GM23338 (cell line): ENCODE data around the gene PRPF6. TPM values are rescaled to one million over a fixed set of nuclear protein-coding genes. Genes with fewer than 3 reads are reported as not detected.
A peak's percentile ranks its signal among the peaks of the same experiment; 100 is the strongest.

ENCODE experiments used
- ATAC-seq: fragments of 200-7000 bp; cut with Tn5 transposase; 3 replicates; pipeline ENCODE4 v1.9.1; 2020
- DNase-seq: peaks from one replicate; pipeline ENCODE4 v3.0.0-alpha.2; 2015; ENCODE audit warnings: low spot score
- H2AFZ ChIP-seq: fragments of 200-600 bp; sonication (generic); 2 replicates; pipeline ENCODE4 v1.8.0; 2016; ENCODE audit warnings: antibody characterized with exemption, mild to moderate bottlenecking, moderate library complexity
- H3F3A ChIP-seq: fragments of 200-600 bp; sonication (generic); replicated peaks from 2 replicates; pipeline ENCODE4 v1.8.0; 2017; ENCODE audit warnings: antibody characterized with exemption, mixed run types, low read depth
- H3K27ac ChIP-seq: fragments of 200-600 bp; sonication (generic); 2 replicates; pipeline ENCODE4 v1.6.1; 2016; ENCODE audit warnings: low read depth
- H3K27me3 ChIP-seq: fragments of 200-600 bp; sonication (generic); 2 replicates; pipeline ENCODE4 v1.8.0; 2016; ENCODE audit warnings: mild to moderate bottlenecking, mixed run types, moderate library complexity; ENCODE audit not compliant: insufficient read depth
- H3K36me3 ChIP-seq: fragments of 200-600 bp; sonication (generic); 2 replicates; pipeline ENCODE4 v1.8.0; 2016; ENCODE audit warnings: mild to moderate bottlenecking; ENCODE audit not compliant: insufficient read depth
- H3K4me1 ChIP-seq: fragments of 200-600 bp; sonication (generic); 2 replicates; pipeline ENCODE4 v1.8.0; 2016; ENCODE audit warnings: mild to moderate bottlenecking, moderate library complexity; ENCODE audit not compliant: insufficient read depth
- H3K4me2 ChIP-seq: fragments of 200-600 bp; sonication (generic); 2 replicates; pipeline ENCODE4 v1.7.1; 2017; ENCODE audit warnings: mixed run types
- H3K4me3 ChIP-seq: fragments of 200-600 bp; sonication (generic); 2 replicates; pipeline ENCODE4 v1.6.1; 2016; ENCODE audit warnings: mixed run types
- H3K79me2 ChIP-seq: fragments of 200-600 bp; sonication (generic); replicated peaks from 2 replicates; pipeline ENCODE4 v1.8.0; 2017; ENCODE audit warnings: mild to moderate bottlenecking; ENCODE audit not compliant: insufficient read depth
- H3K9me2 ChIP-seq: fragments of 200-600 bp; sonication (generic); 2 replicates; pipeline ENCODE4 v1.8.0; 2017; ENCODE audit not compliant: insufficient read depth
- H4K20me1 ChIP-seq: fragments of 200-600 bp; sonication (generic); replicated peaks from 2 replicates; pipeline ENCODE4 v1.8.0; 2017; ENCODE audit warnings: mild to moderate bottlenecking; ENCODE audit not compliant: insufficient read depth
- H3K27ac Mint-ChIP-seq: 2 replicates; pipeline ENCODE4 v1.8.0; 2020; ENCODE audit warnings: inconsistent platforms, mild to moderate bottlenecking, moderate library complexity, mixed read lengths
- H3K27me3 Mint-ChIP-seq: 3 replicates; pipeline ENCODE4 v1.8.0; 2022; ENCODE audit warnings: low read depth, mild to moderate bottlenecking, moderate library complexity, mixed read lengths, inconsistent platforms; ENCODE audit not compliant: insufficient read depth, poor library complexity
- H3K36me3 Mint-ChIP-seq: 3 replicates; pipeline ENCODE4 v1.8.0; 2021; ENCODE audit warnings: low read depth, mild to moderate bottlenecking, inconsistent platforms, moderate library complexity, mixed read lengths
- H3K4me1 Mint-ChIP-seq: 3 replicates; pipeline ENCODE4 v1.8.0; 2020; ENCODE audit warnings: mild to moderate bottlenecking, inconsistent platforms, mixed read lengths
- H3K4me3 Mint-ChIP-seq: 3 replicates; pipeline ENCODE4 v1.8.0; 2021; ENCODE audit warnings: moderate library complexity, mild to moderate bottlenecking, inconsistent platforms, mixed read lengths
- H3K9me3 Mint-ChIP-seq: 3 replicates; pipeline ENCODE4 v1.8.0; 2020; ENCODE audit warnings: moderate library complexity, mild to moderate bottlenecking, inconsistent platforms, mixed read lengths
- CREB1 ChIP-seq: fragments of 250-450 bp; sonication (Bioruptor Pico); IDR thresholded peaks from 2 replicates; pipeline ENCODE4 v1.5.0; 2020; ENCODE audit warnings: low read depth, mild to moderate bottlenecking, moderate library complexity
- CTCF ChIP-seq, 2 experiments: fragments of 200-600 bp in 1 of 2; sonication (generic) in 1 of 2; conservative IDR thresholded peaks; 2 replicates each; pipeline versions ENCODE4 v1.5.1 to v1.6.1; 2016 to 2017; ENCODE audit warnings: antibody characterized with exemption in 2 of 2, low read depth in 2 of 2, mild to moderate bottlenecking in 2 of 2, moderate library complexity in 1 of 2
- EZH2 ChIP-seq: fragments of 200-600 bp; sonication (generic); IDR thresholded peaks from one replicate; pipeline ENCODE4 v1.8.0; 2017; ENCODE audit warnings: antibody characterized with exemption, mild to moderate bottlenecking, low read depth; ENCODE audit not compliant: unreplicated experiment
- JUNB ChIP-seq: IDR thresholded peaks from one replicate; pipeline ENCODE4 v1.6.1; 2016; ENCODE audit warnings: antibody characterized with exemption; ENCODE audit not compliant: unreplicated experiment
- REST ChIP-seq: IDR thresholded peaks from one replicate; pipeline ENCODE4 v1.6.1; 2018; ENCODE audit warnings: antibody characterized with exemption; ENCODE audit not compliant: unreplicated experiment
- ZNF331 ChIP-seq: fragments of 250-450 bp; sonication (Bioruptor Pico); IDR thresholded peaks from 2 replicates; pipeline ENCODE4 v1.5.0; 2020; ENCODE audit warnings: low read depth, mild to moderate bottlenecking, moderate library complexity
- polyA plus RNA-seq: library from polyadenylated mRNA; unstranded; fragments of >200 nt; fragmentation: Nextera tagmentation; extraction: Ambion mirVana; gene quantifications from 2 replicates; pipeline ENCODE4 v1.2.1, GENCODE V29; 2016
- total RNA-seq: library from RNA; depleted of rRNA; stranded (reverse); fragments of >200 nt; shearing (Covaris generic); gene quantifications from 2 replicates; pipeline ENCODE4 v1.2.3, GENCODE V29; 2014

PRPF6 gene
- total and polyA plus RNA-seq, 2 experiments from 2014 or later, result 53.8 to 79.9 TPM

- TF ChIP-seq CTCF (conservative IDR thresholded peaks at IDR 0.05; ENCODE audit: low read depth in 2 of 2) (no peak), ZNF331 (no peak)
Observed at GRCh38 chr20:64064145-64064698, 83.3 kb downstream of the PRPF6 start (continued).

GRCh38 chr20:64065062-64065973 lies 84.4 kb downstream of the PRPF6 start:
- no peak overlapping the region for H3K4me2 ChIP-seq
- DNase-seq (no peak), ATAC-seq (no peak)
- H3K4me3 Mint-ChIP-seq, result peak overlapping the region; percentile 17; the same call in 1 of the 3 replicates
- H3K4me1 Mint-ChIP-seq, result peaks cover 34% of the 10 kb centered on the region
- H3K4me1 ChIP-seq, result peaks cover 17% of the 10 kb centered on the region; the same call in 1 of the 2 replicates
- H3K9me2 ChIP-seq, result no peaks in the 10 kb centered on the region
- H3K27ac Mint-ChIP-seq, result no peak overlapping the region; the same call in 1 of the 2 replicates
- no peaks in the 10 kb centered on the region for H4K20me1 ChIP-seq
- no peak overlapping the region for H3K4me3 ChIP-seq
- H3F3A ChIP-seq, result peaks cover 6% of the 10 kb centered on the region; the same call in 1 of the 2 replicates
- no peaks in the 10 kb centered on the region for H3K9me3 Mint-ChIP-seq
- H3K79me2 ChIP-seq, result no peaks in the 10 kb centered on the region
- no peak overlapping the region for H3K27ac ChIP-seq
- TF ChIP-seq CREB1 (CRISPR knock-in tag), result no peak
- TF ChIP-seq EZH2, result no peak
- no peak for TF ChIP-seq REST
- no peak for TF ChIP-seq JUNB
- no peaks in the 10 kb centered on the region for H3K27me3 ChIP-seq
- H3K27me3 Mint-ChIP-seq, result peaks cover 13% of the 10 kb centered on the region
- no peaks in the 10 kb centered on the region for H3K36me3 ChIP-seq
- H2AFZ ChIP-seq, result no peak overlapping the region
- no peaks in the 10 kb centered on the region for H3K36me3 Mint-ChIP-seq
